ENCODE results near the gene MARCHF7.
"Not testable (repeated sequence)": the region's sequence is repeated elsewhere in the genome, so short reads cannot be mapped to it uniquely, and the experiment has no call there.

Gene MARCHF7

GRCh38 chr2:159712143-159712928, at the start of gene MARCHF7:
TSS of gene MARCHF7 (plus strand) at chr2:159712506. CDS start at chr2:159729023, 16,517 bp downstream.
- DNase-seq: peak in 1 of 2 experiments; percentile 64

DNA sequence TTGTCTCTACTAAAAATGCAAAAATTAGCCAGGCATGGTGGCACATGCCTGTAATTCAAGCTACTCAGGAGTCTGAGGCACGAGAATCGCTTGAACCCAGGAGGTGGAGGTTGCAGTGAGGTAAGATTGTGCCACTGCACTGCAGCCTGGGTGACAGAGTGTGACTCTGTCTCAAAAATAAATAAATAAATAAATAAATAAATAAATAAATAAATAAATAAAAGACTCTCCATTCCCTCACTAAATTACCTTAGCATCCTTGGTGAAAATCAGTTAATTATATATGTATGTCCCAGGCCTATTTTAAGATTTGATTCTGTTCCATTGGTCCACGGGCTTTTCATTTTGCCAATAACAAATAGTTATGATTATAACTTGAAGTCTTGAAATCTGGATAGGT, 44.9 kb upstream of the MARCHF7 start:
- DNase-seq: not testable (repeated sequence)

GRCh38 chr2:159671047-159671446, 41.3 kb upstream of the MARCHF7 start:
- no peak for DNase-seq

DNA sequence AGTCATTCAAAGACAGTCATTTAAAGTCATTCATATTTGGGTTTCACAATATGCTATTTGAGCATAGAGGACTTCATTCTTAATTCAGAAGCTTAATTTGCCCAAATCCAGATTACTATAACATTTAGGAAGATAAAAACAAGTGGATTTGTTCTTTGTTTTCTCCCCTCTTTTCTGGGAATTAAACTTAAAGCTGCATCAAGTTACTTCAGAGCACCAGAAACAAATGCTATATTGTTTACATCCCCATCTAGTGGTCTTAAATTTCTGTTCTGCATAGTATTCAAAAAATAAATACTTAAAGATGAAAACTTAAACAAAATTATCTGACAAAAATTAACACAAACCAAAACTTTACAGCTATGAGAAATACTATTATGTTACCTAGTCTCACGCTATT, 34.7 kb upstream of the MARCHF7 start:
- no peak for DNase-seq

DNA sequence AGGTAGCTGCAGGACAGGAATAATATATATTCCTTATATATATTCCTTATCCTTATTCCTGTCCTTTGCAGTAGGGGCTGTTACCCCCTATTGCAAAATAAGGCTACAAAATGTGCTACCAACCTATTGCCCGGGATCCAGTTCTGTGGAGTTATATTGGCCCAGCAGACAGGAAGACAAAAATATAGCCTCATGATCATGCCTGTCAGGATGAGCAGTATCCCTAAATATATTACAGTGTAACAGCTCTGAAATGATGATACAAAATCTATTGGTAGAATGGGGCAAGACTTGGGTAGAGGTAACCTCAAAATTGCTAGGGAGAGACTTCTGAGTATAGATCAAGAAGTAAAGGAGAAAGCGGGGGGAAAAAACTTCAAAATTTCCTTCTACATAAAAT, 31.6 kb upstream of the MARCHF7 start:
- DNase-seq: no peak

- no peak for DNase-seq
Measured at GRCh38 chr2:159683817-159684216, 28.5 kb upstream of the MARCHF7 start.

DNA sequence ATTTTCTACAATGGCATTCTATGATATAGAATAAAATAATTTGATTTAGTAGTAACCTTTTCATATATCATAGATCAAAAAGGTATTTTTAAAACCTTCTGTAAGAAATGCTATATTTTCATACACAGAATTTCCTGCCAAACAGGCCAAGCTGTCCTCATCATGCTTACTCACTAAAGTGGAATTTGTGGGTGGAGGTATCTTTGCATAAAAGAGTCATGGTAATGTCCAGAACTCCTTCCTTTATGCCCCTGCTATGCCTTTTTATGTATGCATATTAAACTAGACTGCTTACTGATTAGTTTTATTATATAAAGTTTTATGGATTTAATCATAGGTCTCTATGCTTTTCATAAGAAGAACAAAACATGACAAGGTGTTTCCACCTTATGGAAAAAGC, 27.5 kb upstream of the MARCHF7 start:
- DNase-seq: no peak

DNA sequence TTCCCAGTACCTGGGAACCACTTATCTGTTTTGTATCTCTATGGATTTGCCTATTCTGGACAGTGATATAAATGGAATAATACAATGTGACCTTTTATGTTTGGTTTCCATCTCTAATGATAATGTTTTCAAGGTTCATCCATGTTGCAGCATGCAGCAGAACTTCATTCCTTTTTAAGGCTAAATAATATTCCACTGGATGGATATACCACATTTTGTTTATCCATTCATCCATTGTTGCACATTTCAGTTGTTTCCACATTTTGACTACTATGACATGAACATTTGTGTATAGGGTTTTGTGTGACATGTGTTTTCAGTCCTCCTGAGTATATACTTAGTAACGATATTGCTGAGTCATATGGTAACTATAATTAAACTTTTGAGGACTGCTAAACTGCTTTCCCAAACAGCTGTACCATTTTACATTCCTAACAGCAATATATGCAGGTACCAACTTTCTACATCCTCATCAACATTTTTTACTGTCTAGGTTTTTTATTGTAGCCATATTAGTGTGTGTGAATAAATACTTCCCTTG, 17.7 kb upstream of the MARCHF7 start:
- no peak for DNase-seq

DNA sequence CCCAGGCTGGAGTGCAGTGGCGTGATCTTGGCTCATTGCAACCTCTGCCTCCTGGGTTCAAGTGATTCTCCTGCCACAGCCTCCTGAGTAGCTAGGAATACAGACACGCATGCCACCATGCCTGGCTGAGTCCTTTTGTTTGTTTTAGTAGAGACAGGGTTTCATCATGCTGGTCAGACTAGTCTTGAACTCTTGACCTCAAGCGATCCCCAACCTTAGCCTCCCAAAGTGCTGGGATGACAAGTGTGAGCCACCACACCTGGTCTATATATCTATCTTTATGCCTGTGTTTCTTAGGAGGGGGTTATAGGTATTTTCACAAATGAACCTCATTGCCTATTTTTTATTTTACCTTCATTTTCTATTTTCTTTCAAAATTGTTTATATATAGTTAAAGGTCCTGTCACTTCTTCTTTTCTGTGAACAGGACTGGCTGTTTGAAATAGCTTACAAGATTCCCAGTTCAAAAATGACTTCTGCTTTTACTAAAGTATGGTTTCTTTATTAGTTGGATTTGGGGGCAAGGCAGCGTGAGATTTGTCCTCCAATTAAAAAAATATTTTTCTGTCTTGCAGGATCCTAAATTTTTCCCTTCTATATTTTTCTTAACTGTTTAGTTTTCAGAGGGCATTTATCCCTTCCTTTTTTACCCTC, 16.4 kb upstream of the MARCHF7 start:
- DNase-seq: no peak

DNA sequence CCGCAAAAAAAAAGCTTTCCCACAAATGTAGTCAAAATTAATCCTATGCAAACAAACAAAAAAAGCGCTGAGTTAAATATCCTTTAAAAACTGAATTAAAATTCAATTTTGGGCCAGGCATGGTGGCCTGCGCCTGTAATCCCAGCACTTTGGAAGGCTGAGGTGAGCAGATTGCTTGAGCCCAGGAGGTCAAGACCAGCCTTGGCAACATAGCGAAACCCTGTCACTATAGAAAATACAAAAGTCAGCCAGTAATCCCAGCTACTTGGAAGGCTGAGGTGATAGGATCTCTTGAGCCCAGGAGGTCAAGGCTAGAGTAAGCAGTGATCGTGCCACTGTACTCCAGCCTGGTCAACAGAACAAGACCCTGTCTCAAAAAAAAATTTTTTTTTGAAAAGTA, 8.8 kb upstream of the MARCHF7 start:
- peak; percentile 35 to 63 for DNase-seq

- peak in 1 of 2 experiments; percentile 61 for DNase-seq
Measured at GRCh38 chr2:159706385-159706980, 5.8 kb upstream of the MARCHF7 start.

DNA sequence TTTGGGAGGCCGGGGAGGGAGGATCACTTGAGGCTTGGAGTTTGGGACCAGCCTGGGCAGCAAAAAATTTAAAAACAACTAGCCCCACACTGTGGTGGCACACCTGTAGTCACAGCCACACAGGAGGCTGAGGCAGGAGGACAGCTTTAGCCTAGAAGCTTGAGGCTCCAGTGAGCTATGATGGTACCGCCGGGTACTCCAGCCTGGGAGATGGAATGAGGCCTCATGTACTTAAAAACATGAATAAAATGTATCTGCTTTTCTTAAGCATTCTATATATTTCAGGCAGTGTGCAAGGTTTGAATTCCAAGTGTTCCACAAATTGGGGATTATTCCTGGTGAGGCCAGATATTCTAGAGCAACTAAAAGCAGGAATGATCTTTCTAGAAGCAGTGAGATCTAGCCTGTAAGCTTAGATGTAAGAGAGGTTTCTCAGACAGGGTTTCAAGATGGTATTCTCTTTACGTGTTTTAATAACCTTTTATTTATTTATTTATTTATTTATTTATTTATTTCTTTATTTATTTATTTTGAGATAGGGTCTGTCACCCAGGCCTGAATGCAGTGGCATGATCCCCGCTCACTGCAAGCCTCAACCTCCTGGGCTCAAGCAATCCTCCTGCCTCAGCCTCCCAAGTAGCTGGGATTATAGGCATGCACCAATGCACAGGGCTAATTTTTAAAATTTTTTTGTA, 4.1 kb upstream of the MARCHF7 start:
- no peak for DNase-seq

DNA sequence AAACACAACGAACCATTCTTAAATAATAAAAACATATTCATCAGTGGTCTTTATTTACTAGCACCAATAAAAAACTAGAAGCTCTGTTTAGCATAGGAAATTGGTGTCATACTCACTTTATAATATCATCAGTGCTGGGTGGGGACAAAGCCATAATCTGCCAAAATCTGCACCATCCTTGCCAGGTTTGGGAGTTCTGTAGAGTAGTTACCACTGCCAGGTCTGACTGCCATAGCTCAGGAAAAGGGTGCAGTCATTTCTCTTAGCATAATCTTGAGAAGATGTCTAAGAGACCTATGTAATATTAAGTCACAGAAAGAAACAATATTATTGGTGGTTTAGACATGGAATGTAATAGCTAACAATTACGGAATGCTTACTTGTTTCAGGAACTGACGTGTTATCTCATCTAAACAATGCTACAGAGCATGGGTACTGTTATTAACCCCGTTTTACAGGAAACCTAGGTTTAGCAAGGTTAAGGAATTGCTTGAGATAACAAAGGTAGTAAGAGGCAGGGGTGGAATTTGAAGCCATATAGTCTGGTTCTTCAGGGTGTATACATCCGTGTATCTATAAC, 1.6 kb upstream of the MARCHF7 start:
- no peak for DNase-seq

GRCh38 chr2:159711562-159712142, 654 bp upstream of the MARCHF7 start:
- DNase-seq: peak; percentile 30 to 53

DNA sequence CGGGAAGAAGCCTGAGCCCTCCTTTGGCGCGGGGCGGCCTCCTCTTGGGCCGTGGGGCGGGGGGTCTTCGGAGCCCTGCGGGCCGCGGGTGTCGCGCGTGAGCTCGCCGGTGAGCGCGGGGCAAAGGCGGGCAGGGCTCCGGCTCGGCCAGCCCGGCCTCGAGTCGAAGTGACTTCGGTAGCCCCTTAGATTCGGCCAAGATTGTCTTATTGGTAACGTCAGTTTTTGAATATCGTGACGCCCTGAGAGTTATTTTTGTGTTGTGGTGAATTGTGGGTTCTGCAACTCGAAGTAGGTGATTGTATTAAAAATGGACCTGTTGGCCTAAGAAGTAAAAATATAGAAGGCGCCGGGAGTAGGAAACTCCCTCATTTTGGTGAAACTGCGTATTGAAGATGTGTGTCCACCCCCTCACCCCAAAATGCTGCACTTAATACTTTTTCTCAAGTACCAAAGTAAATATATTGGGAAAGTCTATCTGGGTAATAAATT, 669 bp downstream of the MARCHF7 start:
- peak in 1 of 2 experiments; percentile 9 for DNase-seq

GRCh38 chr2:159713631-159714246, 1.4 kb downstream of the MARCHF7 start:
- no peak for DNase-seq

DNA sequence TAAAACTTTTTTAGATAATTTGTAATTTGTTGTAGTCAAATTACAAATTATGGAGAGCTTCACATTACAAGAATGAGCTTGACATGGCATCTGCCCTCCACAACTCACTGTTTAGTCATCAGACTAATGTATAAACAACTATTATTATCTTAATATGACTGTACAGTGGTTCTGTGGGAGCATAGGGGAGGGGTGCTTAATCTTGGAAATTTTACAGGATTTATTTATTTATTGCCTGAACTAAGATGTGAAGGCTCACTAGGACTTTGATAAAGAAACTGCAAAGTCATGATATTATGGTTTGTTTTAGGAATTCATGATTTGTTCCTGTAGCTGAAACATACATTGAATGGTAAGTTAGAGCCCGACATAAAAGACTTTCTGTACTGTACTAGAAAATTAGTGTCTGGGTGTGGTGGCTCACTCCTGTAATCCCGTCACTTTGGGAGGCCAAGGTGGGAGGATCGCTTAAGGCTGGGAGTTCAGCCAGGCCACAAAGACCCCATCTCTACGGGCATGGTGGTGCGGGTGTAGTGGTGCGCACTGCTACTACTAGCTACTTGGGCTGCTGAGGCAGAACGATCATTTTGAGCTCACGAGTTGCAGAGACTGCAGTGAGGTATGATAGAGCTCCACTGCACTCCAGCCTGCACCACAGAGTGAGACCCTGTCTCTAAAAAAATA, 2.1 kb downstream of the MARCHF7 start:
- no peak for DNase-seq

DNA sequence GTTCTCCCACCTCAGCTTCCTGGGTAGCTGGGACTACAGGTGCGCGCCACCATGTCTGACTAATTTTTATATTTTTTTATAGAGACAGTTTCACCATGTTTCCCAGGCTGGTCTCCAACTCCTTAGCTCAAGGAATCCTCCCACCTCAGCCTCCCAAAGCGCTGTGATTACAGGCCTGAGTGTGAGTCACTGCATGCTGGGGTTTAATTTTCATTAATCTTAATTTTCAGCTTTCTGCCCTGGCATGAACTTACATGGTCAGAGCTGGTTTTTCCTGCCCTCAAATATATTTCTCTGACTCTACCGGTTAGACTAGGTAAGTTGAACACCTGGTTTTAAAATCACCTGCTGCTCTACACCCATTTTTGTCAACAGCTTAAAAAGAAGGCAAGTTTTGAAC, 3.1 kb downstream of the MARCHF7 start:
- no peak for DNase-seq

- not testable (repeated sequence) for DNase-seq
Measured at GRCh38 chr2:159716409-159716808, 4.1 kb downstream of the MARCHF7 start.

- DNase-seq: no peak
Measured at GRCh38 chr2:159716857-159717256, 4.6 kb downstream of the MARCHF7 start.

DNA sequence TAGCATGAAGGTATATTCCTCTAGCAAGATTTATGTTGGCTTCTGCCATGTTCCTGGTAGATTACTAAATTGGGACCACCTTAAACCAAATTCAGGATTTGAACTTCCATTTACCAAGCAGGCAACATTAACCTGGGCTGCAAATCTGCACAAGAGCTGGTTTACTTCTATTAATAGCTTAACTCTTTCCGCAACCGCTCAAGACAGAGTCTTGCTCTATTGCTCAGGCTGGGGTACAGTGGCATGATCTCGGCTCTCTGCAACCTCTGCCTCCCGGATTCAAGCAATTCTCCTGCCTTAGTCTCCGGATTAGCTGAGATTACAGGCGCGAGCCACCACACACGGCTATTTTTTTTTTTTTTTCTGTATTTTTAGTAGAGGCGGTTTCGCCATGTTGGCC, 8.4 kb downstream of the MARCHF7 start:
- no peak for DNase-seq

Measured in cerebellar nuclear complex (tissue), 1 donor.